ENCODE results near the gene GOLGA6L26.
"Not testable (repeated sequence)": the region's sequence is repeated elsewhere in the genome, so short reads cannot be mapped to it uniquely, and the experiment has no call there.

The GOLGA6L26 gene

DNA sequence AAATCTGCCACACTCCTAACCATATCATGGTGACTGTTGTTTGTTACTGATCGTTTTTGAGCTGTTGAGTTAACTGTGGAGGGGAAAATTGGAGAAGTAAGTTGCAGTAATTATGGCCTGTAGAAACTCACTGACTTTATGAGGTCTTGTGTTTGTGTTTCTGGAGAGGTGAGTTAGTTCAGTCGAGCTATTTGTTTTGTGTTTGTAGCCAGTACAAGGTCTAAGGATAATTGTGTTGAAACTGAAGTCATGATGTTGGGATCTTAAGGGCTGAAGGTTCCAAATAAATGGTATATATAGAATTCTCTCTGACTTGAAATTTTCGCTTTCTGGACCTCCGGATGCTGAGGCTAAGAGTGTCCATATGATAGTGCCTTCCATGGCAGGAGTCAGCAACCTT lies 29.2 kb downstream of the GOLGA6L26 start:
- peak overlapping the region; percentile 48 for H3K4me3 ChIP-seq (ENCODE audit: low read depth, low read length)
- in situ Hi-C loops (cut with HindIII; ENCODE audit: low sequenced_read_pairs); DNase-seq (ENCODE audit: low read depth): not testable (repeated sequence)

GRCh38 chr15:23304267-23304666 lies 29.7 kb downstream of the GOLGA6L26 start:
- in situ Hi-C loops (cut with HindIII; ENCODE audit: low sequenced_read_pairs); DNase-seq (ENCODE audit: low read depth): not testable (repeated sequence)
- H3K4me3 ChIP-seq (ENCODE audit: low read depth, low read length) = peak overlapping the region; percentile 48

DNA sequence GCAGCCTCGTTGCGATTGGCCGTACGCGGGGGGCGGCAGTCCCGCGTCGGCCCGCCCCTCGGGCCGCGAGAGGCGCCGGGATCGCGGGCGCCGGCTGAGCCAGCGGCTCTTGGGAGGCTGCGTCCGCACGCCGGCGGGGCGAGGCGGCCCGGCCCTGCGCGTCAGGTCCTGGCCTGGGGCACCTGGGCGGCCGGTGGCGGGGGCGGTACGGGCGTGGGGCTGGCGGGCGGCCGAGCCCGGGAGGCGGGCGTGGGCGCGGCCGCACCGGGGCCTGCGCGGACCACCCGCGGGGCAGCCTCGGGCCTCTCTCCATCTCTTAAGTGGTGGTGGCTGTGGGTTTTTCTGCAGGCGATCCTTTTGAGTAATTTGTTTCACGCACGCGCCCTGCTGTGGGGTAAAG lies 30.3 kb downstream of the GOLGA6L26 start:
- peak overlapping the region; percentile 48 for H3K4me3 ChIP-seq (ENCODE audit: low read depth, low read length)
- DNase-seq (ENCODE audit: low read depth) = peak; percentile 0
- in situ Hi-C loops (cut with HindIII; ENCODE audit: low sequenced_read_pairs) = not testable (repeated sequence)

DNA sequence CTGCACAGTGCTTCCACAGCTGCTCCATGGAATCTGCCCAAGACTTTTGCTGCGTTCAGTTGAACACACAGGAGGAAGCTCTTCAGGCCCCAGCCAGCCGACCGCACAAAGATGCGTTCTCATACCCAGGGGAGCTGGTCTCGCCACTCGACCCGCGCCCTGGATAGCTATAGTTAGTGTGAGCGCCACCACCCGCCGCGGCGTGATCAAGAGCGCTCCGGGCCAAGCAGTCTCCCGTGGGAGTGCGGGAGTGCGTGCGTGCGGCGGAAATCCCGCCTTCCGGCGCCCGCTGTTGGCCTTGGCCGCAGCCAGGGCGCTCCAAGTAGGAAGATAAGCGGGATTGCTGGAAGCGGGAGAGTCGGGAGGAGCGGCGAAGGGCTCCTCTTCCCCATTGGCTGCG lies 30.8 kb downstream of the GOLGA6L26 start:
- in situ Hi-C loops (cut with HindIII; ENCODE audit: low sequenced_read_pairs); DNase-seq (ENCODE audit: low read depth): not testable (repeated sequence)
- H3K4me3 ChIP-seq (ENCODE audit: low read depth, low read length) = peak overlapping the region; percentile 26
